B cell (primary cell): ENCODE results near the gene ZDHHC17. TPM values are rescaled to one million over a fixed set of nuclear protein-coding genes. Genes with fewer than 3 reads are reported as not detected.

Source experiments
- ATAC-seq: fragments of 200-7000 bp; cut with Tn5 transposase; one replicate; pipeline ENCODE4 v1.10.0; 2021; ENCODE audit warnings: low read depth, mild to moderate bottlenecking, moderate number of reproducible peaks, moderate library complexity
- CTCF ChIA-PET: fragments of 350-600 bp; sonication (Branson Sonifier 250); formaldehyde crosslinking; loops from one replicate; lab custom pipeline; 2021; ENCODE audit warnings: antibody characterized with exemption, inconsistent platforms; lab: Charles Lee
- POLR2A ChIA-PET: fragments of 350-600 bp; sonication (Branson Sonifier 250); formaldehyde crosslinking; loops from one replicate; lab custom pipeline; 2021; ENCODE audit warnings: antibody characterized with exemption; lab: Charles Lee
- DNase-seq: peaks from one replicate; pipeline ENCODE4 v3.0.0; 2013
- H2AFZ ChIP-seq: 2 replicates; pipeline ENCODE4 v1.6.1; 2012; ENCODE audit warnings: mild to moderate bottlenecking, low read depth, low read length; ENCODE audit not compliant: insufficient read depth, poor library complexity, severe bottlenecking
- H3K27ac ChIP-seq, 2 donors: 1 replicate in 1 of 2; 2 replicates in 1 of 2; pipeline ENCODE4 v1.5.1; 2012 to 2013; ENCODE audit warnings: low read length in 2 of 2, mild to moderate bottlenecking in 2 of 2, moderate library complexity in 1 of 2
- H3K27me3 ChIP-seq, 4 experiments: fragments of 200-600 bp in 1 of 4; sonication (generic) in 1 of 4; replicated peaks in 1 of 4; 1 replicate in 2 of 4; 2 replicates in 2 of 4; pipeline versions ENCODE4 v1.6.1 to v1.7.0; 2013 to 2016; ENCODE audit warnings: low read length in 3 of 4, mild to moderate bottlenecking in 2 of 4, mixed read lengths in 1 of 4, moderate library complexity in 1 of 4; ENCODE audit not compliant: insufficient read depth in 4 of 4, control insufficient read depth in 3 of 4; ENCODE audit errors: control extremely low read depth in 1 of 4
- H3K36me3 ChIP-seq, 2 experiments: replicated peaks in 1 of 2; 1 replicate in 1 of 2; 2 replicates in 1 of 2; pipeline versions ENCODE4 v1.6.1 to v1.7.1; 2013; ENCODE audit warnings: low read length in 1 of 2; ENCODE audit not compliant: insufficient read depth in 2 of 2, control insufficient read depth in 1 of 2; ENCODE audit errors: control extremely low read depth in 1 of 2, extremely low read depth in 1 of 2
- H3K4me1 ChIP-seq, 2 donors: fragments of 200-600 bp in 1 of 2; sonication (generic) in 1 of 2; 1 replicate in 1 of 2; 2 replicates in 1 of 2; pipeline versions ENCODE4 v1.5.1 to v1.6.1; 2013 to 2017; ENCODE audit warnings: low read length in 2 of 2; ENCODE audit not compliant: control insufficient read depth in 2 of 2, insufficient read depth in 2 of 2
- H3K4me2 ChIP-seq: replicated peaks from 2 replicates; pipeline ENCODE3; 2012; ENCODE audit warnings: mild to moderate bottlenecking, low read depth, low read length; ENCODE audit not compliant: poor library complexity, severe bottlenecking
- H3K4me3 ChIP-seq, 5 experiments: fragments of 200-600 bp in 1 of 5; sonication (generic) in 1 of 5; 1 replicate in 3 of 5; 2 replicates in 2 of 5; pipeline versions ENCODE4 v1.5.1 to v1.7.0; 2011 to 2016; ENCODE audit warnings: low read length in 4 of 5, mild to moderate bottlenecking in 4 of 5, low read depth in 2 of 5, control low read depth in 1 of 5, moderate library complexity in 1 of 5; ENCODE audit not compliant: insufficient read depth in 1 of 5; ENCODE audit errors: control extremely low read depth in 1 of 5, extremely low read depth in 1 of 5
- H3K79me2 ChIP-seq: fragments of 200-600 bp; sonication (generic); one replicate; pipeline ENCODE4 v1.6.0; 2016; ENCODE audit warnings: low read length; ENCODE audit not compliant: control insufficient read depth, insufficient read depth
- H3K9ac ChIP-seq: fragments of 200-600 bp; sonication (generic); 2 replicates; pipeline ENCODE4 v1.6.1; 2017; ENCODE audit warnings: mild to moderate bottlenecking, low read length, moderate library complexity
- H3K9me3 ChIP-seq, 3 donors: one replicate each; pipeline versions ENCODE4 v1.6.1 to v1.7.1; 2013; ENCODE audit warnings: low read length in 2 of 3; ENCODE audit not compliant: control insufficient read depth in 2 of 3, insufficient read depth in 1 of 3; ENCODE audit errors: control extremely low read depth in 1 of 3
- H4K20me1 ChIP-seq: 2 replicates; pipeline ENCODE4 v1.6.0; 2012; ENCODE audit warnings: mild to moderate bottlenecking, low read length; ENCODE audit not compliant: insufficient read depth, control insufficient read depth, poor library complexity, severe bottlenecking
- H3K27ac Mint-ChIP-seq: one replicate; pipeline ENCODE4 v1.8.0; 2021; ENCODE audit warnings: mixed read lengths
- H3K27me3 Mint-ChIP-seq: one replicate; pipeline ENCODE4 v1.8.0; 2021; ENCODE audit warnings: mixed read lengths
- H3K4me1 Mint-ChIP-seq: one replicate; pipeline ENCODE4 v1.8.0; 2021; ENCODE audit warnings: mixed read lengths
- H3K4me3 Mint-ChIP-seq: one replicate; pipeline ENCODE4 v1.8.0; 2021; ENCODE audit warnings: mixed read lengths
- H3K9me3 Mint-ChIP-seq: one replicate; pipeline ENCODE4 v1.8.0; 2022; ENCODE audit warnings: mixed read lengths; ENCODE audit not compliant: insufficient read depth
- EZH2 ChIP-seq: IDR thresholded peaks from 2 replicates; pipeline ENCODE4 v1.6.1; 2012; ENCODE audit warnings: borderline replicate concordance, low read depth, mild to moderate bottlenecking, moderate library complexity, low read length; ENCODE audit not compliant: insufficient read depth, poor library complexity, severe bottlenecking
- WGBS: methylation state at CpG from one replicate; pipeline ENCODE4 v1.1.5; 2013; ENCODE audit warnings: missing lambda C conversion rate; ENCODE audit not compliant: insufficient coverage; 5-methylcytosine and 5-hydroxymethylcytosine counted together
- intact Hi-C: fragments of 100-400 bp; cut with micrococcal nuclease; formaldehyde crosslinking; loops from one replicate; pipeline ENCODE4 v1.10.0; 2022
- polyA plus RNA-seq: library from polyadenylated mRNA; depleted of rRNA; stranded (reverse); fragments of >200 nt; gene quantifications from 2 replicates; pipeline ENCODE4 v1.2.3, GENCODE V29; 2012
- total RNA-seq, 2 donors: library from RNA; stranded (reverse); fragments of 120-200 nt in 1 of 2; gene quantifications; 1 replicate in 1 of 2; 2 replicates in 1 of 2; pipeline versions ENCODE4 v1.2.3 to v1.2.4, GENCODE V29; 2013 to 2022
- TF ChIP-seq, protein P1 (sequence below): fragments of 200-600 bp; IDR thresholded peaks from one replicate; pipeline ENCODE4 v1.8.0; 2022; ENCODE audit warnings: antibody characterized with exemption, mild to moderate bottlenecking

ZDHHC17 gene
- total and polyA plus RNA-seq, 2 donors (not counting 1 experiment from before 2014, with no cell fraction given), result 26.1 to 75.0 TPM

DNA sequence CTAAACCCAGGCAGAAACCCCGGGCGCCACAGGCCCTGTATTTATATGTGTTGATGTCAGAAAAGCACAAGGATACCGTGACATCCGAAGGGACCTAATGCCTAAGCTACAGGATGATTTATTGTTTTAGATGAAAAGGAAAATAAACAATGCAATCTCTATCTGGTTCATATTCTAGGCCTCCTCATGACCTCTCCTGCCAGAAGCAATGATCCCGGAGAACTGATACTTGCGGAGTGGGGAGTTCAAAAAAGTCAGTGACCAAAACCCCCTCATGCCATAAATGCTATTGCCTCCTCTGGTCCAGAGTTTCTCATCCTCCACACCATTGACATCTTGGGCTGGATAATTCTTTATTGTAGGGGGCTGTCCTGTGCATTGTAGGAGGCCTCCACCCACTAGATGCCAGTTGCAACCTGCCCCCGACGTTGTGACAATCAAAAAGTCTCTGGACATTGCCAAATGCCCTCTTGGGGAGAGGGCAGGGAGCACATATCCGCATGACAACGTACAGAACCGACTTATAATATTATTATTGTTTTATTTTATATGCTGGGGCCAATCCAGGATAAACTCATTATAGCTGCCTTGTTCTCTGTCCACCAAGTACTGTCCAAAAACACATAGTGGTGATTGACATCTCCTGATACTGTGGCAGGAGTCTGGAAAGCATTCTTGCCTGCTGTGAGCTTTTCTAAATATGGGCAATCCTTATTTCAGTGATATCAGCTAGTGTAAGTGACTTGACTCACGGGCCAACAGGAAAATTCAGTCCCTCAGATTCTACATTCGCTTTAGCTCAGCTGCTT, 116.0 kb downstream of the ZDHHC17 start:
- peaks cover 69% of the 10 kb centered on the region for H3K27me3 Mint-ChIP-seq
- Histone ChIP-seq H3K4me1 (peaks cover 13 to 15% of the 10 kb centered on the region in 2 donors), H3K36me3 (no peaks in the 10 kb centered on the region), H3K27me3 (peaks cover 0 to 31% (median 22%) of the 10 kb centered on the region in 4 experiments), H4K20me1 (no peaks in the 10 kb centered on the region), H3K79me2 (no peaks in the 10 kb centered on the region), H3K9me3 (peaks cover 0 to 8% (median 0%) of the 10 kb centered on the region in 3 donors), H3K9ac (peak overlapping the region; percentile 71), H3K27ac (no peak overlapping the region), H3K4me3 (peak overlapping the region in 3 of 5 experiments; percentile 59 to 77 (median 65)), H3K4me2 (peak overlapping the region; percentile 82), H2AFZ (peak overlapping the region; percentile 77)
- ATAC-seq, result no peak
- POLR2A ChIA-PET, result no interaction called here
- H3K4me1 Mint-ChIP-seq, result peaks cover 14% of the 10 kb centered on the region
- intact Hi-C loops, result loop anchor here (10.0 kb wide), 1 partner anchor 795 kb away; the partner anchor contains the start of gene NAP1L1
- WGBS, result 86% methylated on average over 2 of the region's 13 CpGs
- no peak overlapping the region for H3K27ac Mint-ChIP-seq
- H3K9me3 Mint-ChIP-seq, result no peaks in the 10 kb centered on the region
- H3K4me3 Mint-ChIP-seq, result peak overlapping the region; percentile 81
- CTCF ChIA-PET, result no interaction called here
- TF ChIP-seq, protein P1, sequence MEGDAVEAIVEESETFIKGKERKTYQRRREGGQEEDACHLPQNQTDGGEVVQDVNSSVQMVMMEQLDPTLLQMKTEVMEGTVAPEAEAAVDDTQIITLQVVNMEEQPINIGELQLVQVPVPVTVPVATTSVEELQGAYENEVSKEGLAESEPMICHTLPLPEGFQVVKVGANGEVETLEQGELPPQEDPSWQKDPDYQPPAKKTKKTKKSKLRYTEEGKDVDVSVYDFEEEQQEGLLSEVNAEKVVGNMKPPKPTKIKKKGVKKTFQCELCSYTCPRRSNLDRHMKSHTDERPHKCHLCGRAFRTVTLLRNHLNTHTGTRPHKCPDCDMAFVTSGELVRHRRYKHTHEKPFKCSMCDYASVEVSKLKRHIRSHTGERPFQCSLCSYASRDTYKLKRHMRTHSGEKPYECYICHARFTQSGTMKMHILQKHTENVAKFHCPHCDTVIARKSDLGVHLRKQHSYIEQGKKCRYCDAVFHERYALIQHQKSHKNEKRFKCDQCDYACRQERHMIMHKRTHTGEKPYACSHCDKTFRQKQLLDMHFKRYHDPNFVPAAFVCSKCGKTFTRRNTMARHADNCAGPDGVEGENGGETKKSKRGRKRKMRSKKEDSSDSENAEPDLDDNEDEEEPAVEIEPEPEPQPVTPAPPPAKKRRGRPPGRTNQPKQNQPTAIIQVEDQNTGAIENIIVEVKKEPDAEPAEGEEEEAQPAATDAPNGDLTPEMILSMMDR, result no peak
- no peak for TF ChIP-seq EZH2
- DNase-seq, result no peak

DNA sequence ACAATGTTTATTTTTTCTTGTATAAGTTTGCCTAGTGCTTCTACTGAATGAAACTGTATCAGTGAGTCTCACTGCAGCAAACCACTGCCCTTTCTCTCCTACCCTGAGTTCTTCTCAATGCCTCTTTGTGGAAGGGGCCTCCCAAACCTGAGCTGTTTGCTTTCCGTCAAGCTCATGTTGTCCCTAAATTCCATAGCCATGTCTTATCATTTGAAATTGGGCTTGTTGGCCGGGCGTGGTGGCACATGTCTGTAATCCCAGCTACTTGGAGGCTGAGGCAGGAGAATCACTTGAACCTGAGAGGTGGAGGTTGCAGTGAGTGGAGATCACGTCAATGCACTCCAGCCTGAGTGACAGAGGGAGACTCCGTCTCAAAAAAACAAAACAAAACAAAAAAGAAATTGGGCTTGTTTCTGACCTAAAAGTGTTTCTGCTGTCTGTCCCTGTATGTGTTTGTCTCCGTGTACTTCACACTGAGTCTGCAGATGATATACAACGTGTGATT, 116.7 kb downstream of the ZDHHC17 start:
- TF ChIP-seq, protein P1, result no peak
- TF ChIP-seq EZH2, result no peak
- Mint-ChIP-seq H3K27me3 (peaks cover 65% of the 10 kb centered on the region), H3K9me3 (no peaks in the 10 kb centered on the region), H3K4me3 (peak overlapping the region; percentile 81), H3K27ac (no peak overlapping the region), H3K4me1 (peaks cover 14% of the 10 kb centered on the region)
- H3K79me2 ChIP-seq, result no peaks in the 10 kb centered on the region
- no peak overlapping the region for H3K4me3 ChIP-seq
- H3K4me1 ChIP-seq, result peaks cover 13 to 15% of the 10 kb centered on the region in 2 donors
- no peak overlapping the region for H3K27ac ChIP-seq
- no peak overlapping the region for H3K9ac ChIP-seq
- CTCF ChIA-PET, result no interaction called here
- no peak overlapping the region for H2AFZ ChIP-seq
- H3K9me3 ChIP-seq, result peaks cover 0 to 8% (median 0%) of the 10 kb centered on the region in 3 donors
- intact Hi-C loops, result no loop called here
- 100% methylated on average over 2 of the region's 7 CpGs for WGBS
- ATAC-seq, result no peak
- no peaks in the 10 kb centered on the region for H3K36me3 ChIP-seq
- no peak for DNase-seq
- H3K27me3 ChIP-seq, result peaks cover 0 to 31% (median 22%) of the 10 kb centered on the region in 4 experiments
- no peak overlapping the region for H3K4me2 ChIP-seq
- POLR2A ChIA-PET, result no interaction called here
- H4K20me1 ChIP-seq, result no peaks in the 10 kb centered on the region
